GM18861 (cell line): ENCODE measurements around the gene CPEB1.
"Not testable (repeated sequence)": the region's sequence is repeated elsewhere in the genome, so short reads cannot be mapped to it uniquely, and the experiment has no call there.

Source experiments
- ATAC-seq: cut with Tn5 transposase; IDR thresholded peaks from one replicate; pipeline ENCODE4 v1.9.1; 2021; ENCODE audit not compliant: unreplicated experiment

CPEB1 gene

DNA sequence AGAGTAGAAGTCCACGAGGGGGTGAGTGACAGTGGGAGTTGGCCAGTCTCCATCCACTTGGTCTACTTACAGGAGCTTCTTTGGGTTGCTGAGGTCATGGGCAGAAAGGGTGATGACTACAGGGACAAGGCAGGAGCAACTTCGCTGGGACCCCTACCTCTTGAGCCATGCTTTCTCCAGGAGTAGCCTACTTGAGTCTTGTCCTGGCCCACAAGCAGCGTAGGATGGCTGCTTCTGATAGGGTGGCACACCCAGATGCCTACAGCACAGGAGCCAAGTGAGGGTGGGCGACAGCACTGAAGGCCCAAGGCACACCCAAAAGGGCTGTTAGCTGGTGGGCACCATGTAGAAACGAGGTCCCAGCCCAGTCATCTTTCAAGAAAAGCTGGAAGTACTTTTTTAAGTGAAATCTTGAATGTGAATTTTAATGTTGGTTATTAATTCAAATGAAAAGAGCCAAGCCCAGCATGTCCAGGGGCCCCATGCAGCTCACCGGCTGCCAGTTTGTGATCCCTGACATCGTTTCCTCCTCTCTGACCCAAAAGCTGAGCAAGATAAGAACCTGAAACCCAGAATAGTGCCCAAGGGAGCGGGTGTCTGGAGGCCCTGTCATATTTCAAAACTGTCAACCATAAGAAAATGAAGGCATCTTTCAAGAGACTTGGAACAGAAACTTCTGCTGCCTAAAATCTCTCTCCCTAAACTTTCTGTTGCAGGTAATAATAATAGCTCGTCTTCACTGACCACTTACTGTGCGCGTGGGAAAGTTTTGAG, 2.2 kb upstream of the CPEB1 start:
- no peak for ATAC-seq

- ATAC-seq, result no peak
Observed at GRCh38 chr15:82648257-82649103, 1.3 kb upstream of the CPEB1 start.

DNA sequence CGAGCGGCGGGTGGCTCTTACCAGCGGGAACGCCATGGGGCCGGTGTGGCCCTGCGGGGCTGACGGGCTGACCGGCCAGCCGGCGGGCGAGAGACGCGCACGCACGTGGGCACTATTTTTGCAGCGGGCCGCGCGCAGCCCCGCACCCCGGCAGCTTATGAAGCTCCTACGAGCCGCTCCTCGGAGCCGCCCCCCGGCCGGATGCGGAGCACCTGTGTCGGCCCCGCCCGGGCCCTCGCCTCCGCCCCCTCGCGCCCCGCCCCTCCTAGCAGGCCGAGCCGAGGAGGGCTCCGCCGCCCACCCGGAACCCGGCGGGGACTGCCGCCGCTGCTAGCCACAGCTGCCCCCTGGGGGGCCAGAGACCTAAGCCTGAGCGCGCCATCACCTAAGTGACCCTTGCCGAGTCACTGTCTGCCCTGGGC, 683 bp upstream of the CPEB1 start:
- ATAC-seq, result no peak

DNA sequence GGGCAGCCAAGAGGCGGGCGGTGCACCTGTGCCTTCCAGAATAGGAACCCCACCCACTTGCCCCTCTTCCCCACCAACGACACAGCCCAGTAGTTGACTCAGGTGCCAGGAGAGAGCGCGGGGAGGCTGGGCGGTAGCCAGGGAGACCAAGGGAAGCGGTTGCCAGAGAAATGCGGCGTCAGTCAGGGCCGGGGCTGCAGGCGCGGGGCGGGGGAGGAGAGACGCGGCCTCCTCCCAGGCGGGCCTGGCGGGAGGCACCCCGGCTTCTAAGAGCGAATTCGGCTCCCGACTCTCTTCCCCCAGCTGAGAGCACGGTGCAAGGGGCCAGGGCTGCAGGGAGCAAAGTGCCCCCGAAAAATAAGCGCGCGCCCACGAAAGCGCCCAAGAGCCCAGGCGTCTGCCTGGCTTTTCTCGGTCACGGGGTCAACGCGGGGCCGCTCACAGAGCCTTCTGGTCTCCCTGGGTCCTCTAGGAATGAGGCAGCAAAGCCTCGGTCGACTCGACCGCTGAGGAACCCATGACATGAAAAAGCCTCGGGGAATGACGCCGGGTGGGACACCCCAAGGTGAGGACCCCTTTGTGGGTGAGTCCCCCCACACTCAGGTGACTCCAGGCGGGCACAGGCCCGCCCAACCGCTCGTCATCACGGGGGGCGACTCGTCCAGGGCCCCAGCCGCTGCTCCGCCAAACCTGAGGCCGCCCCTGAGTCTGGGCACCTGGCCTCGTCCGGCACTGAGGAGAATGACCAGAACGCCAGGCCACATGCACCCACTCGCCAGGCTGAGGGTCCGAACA, 716 bp downstream of the CPEB1 start:
- ATAC-seq, result no peak

DNA sequence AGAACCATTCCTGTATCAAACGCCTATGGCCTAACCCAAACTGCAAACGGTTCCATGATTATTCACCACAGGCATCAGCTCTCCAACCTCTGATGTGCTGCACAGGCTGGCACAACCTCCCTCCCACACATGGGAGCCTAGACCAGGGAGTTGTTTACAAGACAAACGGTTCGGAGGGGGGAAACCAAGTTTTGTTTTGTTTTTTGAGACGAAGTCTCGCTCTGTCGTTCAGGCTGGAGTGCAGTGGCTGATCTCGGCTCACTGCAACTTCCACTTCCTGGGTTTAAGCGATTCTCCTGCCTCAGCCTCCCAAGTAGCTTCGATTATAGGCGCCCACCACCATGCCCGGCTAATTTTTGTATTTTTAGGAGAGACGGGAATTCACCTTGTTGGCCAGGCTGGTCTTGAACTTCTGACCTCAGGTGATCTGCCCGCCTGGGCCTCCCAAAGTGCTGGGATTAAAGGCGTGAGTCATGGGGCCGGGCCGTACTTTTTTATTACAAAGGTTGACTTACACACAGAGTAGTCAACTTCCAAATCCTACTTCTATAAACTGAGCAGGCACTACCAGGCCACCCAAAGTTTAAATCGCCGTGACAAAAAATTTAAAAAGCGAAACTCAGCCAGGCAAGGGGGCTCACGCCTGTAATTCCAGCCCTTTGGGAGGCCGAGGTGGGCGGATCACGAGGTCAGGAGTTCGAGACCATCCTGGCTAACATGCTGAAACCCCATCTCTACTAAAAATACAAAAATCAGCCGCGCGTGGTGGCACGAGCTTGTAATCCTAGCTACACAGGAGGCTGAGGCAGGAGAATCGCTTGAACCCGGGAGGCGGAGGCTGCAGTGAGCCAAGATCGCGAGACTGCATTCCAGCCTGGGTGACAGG, 2.0 kb downstream of the CPEB1 start:
- ATAC-seq, result not testable (repeated sequence)

GRCh38 chr15:82643992-82644391, 3.2 kb downstream of the CPEB1 start:
- ATAC-seq, result no peak

- no peak for ATAC-seq
Observed at GRCh38 chr15:82642656-82643055, 4.5 kb downstream of the CPEB1 start.

DNA sequence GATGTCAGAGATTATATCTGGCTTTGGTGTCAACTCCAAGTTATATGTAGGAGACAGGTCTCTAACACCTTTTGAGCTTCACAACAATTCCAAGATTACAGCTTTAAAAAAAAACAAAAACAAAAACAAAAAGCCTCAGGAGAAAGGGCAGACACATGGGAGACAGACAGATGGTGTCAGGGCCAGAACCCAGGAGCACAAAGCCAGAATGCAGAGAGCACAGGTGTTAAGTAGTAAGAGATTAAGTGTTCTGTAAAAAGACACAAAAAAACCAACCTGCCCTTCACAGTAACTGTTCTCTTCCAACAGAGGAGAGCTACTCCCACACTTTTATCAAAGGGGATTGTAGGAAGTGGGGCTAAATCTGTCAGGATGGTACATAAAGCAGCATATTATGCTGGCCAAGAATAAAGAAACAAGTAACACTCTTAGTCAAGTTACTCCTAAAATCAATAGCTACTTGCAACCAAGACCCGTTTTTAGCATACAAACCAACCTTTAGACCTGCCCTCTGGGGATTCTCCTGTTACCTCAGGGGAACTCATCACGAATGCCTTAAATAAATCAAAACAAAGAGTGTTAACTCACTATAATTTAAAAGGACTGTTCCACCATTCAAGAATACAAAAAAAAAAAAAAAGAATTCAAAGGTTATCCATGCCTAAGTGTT, 5.9 kb downstream of the CPEB1 start:
- no peak for ATAC-seq

DNA sequence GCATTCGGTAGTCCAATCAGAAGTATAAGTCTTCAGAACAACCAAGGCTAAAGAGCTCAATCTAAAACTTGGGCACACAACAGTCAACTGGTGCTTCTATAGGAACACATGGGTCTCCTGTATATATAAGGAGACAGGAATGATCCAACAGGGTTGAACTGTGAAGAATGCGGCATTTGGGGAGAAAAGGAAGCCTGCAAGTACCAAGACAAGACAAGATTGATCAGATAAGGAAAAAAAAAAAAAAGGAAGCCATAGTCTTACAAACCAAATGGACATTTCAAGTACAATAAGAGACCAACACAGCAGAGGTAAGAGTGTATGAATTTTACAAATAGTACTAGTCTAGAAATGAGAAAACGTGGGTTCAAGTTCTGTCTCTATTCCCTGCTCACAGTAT, 6.5 kb downstream of the CPEB1 start:
- no peak for ATAC-seq

GRCh38 chr15:82635798-82636197, 11.4 kb downstream of the CPEB1 start:
- ATAC-seq, result no peak

DNA sequence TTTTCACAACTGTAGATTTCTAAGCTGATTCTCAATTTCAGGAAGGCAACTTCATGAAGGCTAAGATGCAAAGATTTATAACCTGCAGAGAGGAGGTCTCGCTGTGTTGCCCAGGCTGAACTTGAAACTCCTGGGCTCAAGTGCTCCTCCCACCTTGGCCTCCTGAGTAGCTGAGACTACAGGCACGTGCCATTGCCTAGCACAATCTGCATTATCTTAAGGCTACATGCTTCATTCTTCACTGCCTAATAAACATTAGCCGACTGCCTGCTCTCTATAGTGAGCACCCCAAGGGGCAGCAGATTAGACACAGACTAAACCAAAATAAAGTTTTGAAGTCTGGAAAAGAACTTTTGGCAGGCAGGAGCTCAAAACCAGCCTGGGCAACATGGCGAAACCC, 17.1 kb downstream of the CPEB1 start:
- ATAC-seq, result no peak

GRCh38 chr15:82625136-82625535, 22.0 kb downstream of the CPEB1 start:
- ATAC-seq, result no peak

- ATAC-seq, result no peak
Observed at GRCh38 chr15:82624438-82624837, 22.7 kb downstream of the CPEB1 start.

DNA sequence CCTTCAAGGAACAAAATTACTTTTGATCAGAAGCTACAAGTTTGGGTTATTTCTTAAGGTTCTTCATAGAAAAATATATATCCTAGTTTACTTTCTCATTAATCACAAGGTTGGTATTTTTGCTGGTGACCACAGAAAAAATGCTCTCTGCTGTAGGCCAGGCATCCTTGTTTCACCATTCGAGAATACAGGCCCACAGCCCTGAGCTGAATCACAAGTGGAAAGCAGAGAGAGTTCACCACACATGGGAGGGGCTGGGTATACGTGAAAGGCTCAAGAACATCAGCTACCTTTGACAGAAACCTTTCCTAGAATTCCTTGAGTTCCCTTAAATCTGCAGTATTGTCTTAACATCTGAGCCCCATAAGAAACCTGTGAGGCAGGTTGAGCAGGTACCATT, 23.2 kb downstream of the CPEB1 start:
- no peak for ATAC-seq

DNA sequence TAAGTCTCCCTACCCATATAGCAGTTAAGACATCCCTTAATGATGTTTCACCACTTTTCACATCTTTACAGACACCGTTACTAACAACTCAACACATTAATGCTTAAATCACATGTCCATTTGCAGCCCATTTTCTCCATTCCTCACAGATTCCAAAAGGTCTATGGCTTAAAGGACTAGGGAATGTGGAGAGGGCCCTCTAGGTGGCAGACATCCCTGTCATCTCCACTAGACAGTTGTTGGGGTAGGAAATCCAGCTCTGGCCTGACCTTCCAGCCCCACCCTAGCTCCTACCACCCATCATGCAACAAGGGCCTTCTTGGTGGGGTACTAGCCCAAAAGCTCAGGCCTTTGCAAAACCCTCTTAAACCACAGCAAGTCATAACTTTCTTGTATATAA, 25.2 kb downstream of the CPEB1 start:
- ATAC-seq, result no peak

DNA sequence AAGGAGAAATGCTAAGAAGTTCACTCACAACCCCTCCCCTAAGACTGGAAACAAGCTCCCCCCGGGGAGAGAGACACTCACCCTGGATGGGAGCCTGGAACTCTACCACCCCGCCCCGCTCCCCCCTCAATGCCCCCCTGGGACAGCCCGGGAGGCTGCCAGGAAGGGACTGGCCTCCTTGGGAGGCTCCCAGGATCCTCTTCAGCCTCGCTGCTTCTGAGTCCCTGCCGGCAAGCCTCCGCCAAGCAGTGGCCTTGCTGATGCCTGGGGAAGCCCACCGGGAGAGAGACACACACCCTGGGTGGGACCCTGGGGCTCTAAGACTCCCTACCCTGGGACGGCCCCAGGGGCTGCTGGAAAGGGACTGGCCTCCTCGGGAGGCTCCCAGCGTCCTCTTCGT, 33.4 kb downstream of the CPEB1 start:
- no peak for ATAC-seq

DNA sequence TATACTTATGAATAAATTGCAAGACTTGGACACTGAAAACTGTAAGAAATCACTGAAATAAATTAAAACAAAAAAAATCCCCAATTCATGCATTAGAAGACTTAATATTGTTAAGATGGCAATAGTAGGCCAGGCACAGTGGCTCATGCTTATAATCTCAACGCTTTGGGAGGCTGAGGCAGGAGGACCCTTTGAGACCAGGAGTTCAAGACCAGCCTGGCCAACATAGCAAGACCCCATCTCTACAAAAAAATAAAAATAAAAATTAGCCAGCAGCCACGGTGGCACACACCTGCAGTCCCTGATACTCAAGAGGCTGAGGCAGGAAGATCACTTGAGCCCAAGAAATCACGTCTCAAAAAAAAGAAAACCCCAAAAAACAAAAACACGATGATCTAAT, 35.8 kb downstream of the CPEB1 start:
- no peak for ATAC-seq

GRCh38 chr15:82602195-82602594, 45.0 kb downstream of the CPEB1 start:
- no peak for ATAC-seq

DNA sequence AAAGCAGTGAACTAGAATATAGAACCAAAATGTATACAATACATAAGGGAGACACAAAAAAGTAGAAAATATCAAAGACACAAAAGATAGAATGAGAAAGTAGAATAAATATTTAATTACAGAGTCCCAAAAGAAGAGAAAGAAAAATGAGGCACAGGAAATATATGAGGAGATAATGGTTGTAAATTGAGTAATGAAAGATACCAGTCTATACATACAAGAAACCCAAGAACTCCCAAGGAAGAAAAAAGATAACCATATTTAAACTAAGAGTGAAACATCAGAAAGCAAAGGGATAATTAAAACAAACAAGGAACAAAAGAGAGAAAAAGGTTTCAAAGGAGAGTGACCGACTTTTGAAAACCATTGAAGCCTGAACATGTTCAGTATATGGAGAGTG, 47.3 kb downstream of the CPEB1 start:
- no peak for ATAC-seq

- ATAC-seq, result no peak
Observed at GRCh38 chr15:82597815-82598214, 49.3 kb downstream of the CPEB1 start.
